HG03039 (cell line): Measurements from ENCODE around the gene CC2D1B.

ENCODE experiments used
- ATAC-seq: cut with Tn5 transposase; IDR thresholded peaks from one replicate; pipeline ENCODE4 v1.9.1; 2021; ENCODE audit warnings: mild to moderate bottlenecking, moderate library complexity; ENCODE audit not compliant: unreplicated experiment

CC2D1B gene

DNA sequence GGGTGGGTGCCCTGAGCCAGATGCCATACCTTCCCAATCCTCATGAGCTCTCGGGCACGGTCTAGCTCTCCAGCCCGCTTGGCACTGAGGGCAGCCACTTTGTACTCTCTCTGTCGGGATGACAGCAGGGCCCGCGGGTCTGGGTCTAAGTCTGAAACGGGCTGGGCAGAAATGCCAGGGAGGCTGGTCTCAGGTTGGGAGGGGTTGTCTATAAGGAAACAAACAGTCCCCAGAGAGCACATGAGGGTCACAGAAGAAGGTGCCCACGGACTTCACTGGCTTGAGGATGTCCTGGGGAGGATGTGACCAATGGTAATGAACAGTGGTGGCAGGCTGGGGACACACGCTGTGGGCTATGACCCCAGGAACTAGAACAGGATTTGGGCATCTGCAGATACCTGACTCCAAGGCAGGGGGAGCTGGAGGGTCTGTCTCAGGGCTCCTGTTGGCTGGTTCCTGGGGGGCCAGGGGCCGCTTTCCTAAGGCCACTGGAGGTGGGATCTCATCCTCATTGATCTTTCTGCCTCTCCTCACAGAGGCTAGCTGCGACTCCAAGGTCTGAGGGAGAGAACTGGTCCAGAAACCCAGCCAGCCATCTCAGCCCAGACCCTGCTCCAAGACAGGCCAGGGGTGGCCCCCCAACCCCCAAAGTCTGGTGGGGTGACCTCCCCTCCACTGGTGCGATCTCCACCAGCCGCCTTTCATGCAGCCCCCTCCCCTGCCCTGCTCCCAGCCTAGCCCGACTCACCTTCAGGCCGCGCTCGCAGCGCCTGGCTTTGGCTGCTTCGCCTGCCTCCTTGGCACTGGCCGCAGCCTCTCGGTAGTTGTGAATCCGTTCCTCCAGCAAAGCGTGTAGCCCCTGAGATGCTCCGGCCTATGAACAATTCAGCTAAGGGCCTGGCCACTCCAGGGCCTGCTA is 6.1 kb downstream of the CC2D1B start:
- no peak for ATAC-seq

DNA sequence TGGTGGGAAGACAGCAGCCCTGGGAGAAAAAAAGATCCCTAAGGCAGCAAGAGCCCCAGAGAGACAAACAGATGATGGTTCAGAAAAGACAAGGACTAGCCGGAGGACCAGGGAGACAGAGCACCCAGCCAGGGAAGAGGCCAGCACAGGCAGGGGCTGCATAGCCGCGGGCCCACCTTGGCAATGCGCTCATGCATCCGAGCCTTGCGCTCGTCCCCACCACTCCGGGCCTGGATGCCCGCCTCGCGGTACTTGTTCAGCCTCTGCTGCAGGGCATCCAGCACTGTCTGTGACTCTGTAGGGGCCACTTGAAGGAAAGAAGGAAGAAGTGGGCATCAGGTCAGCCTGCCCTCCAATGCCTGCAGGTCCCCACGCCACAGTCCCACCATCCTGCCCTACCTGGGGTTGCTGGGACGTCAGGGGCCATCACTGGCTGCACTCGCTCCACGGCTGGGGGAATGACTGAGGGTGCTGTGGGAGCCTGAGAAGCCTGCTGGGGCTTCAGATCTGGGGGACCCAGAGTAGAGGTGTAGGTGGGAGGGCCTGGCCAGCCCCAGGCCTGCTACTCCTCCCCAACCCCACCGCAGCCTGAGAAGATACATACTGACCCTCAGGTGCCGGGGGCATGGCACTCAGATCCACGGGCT is 7.0 kb downstream of the CC2D1B start:
- no peak for ATAC-seq

DNA sequence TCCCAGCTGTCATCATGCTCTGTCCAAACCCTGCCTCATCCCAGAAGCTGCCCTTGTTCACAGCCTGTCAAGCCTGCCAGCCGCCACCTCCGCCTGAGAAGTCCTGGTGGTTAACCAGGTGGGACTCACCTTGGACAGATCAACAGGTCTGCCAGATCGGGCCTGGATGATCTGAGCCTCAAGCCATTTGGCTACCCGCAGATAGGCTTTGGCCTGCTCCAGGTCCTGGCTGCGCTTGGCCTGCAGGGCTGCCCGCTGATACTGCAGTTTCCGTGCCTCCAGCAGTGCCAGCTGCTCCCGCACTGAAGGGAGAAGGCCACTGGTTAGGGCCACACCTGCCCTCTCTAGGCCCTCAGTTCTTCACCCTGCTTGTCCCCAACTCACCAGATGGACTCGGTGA is 8.6 kb downstream of the CC2D1B start:
- no peak for ATAC-seq

- no peak for ATAC-seq
Observed at GRCh38 chr1:52356818-52357355, 9.1 kb downstream of the CC2D1B start.

GRCh38 chr1:52355847-52356505 is 10.0 kb downstream of the CC2D1B start:
- no peak for ATAC-seq

- ATAC-seq, result no peak
Observed at GRCh38 chr1:52355436-52355835, 10.6 kb downstream of the CC2D1B start.

DNA sequence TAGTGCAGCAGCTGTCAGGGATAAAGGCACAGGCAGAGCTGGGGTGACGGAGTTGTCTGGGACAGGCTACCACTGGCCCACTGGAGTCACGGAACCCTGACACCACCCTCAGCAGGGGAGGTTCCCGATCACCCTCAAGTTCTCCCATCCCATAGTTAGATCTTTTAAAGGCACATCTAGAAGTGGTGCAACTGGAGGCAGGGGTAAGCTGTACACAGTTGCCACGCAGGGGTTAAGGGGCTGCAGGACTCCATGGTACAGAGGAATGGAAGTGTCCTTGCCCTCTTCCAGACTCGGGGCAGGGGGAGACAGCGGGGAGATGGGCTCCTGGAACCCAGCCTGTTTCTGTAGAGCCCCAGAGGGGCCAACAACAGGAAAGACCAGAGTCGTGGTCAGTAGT is 13.3 kb downstream of the CC2D1B start:
- ATAC-seq, result no peak

DNA sequence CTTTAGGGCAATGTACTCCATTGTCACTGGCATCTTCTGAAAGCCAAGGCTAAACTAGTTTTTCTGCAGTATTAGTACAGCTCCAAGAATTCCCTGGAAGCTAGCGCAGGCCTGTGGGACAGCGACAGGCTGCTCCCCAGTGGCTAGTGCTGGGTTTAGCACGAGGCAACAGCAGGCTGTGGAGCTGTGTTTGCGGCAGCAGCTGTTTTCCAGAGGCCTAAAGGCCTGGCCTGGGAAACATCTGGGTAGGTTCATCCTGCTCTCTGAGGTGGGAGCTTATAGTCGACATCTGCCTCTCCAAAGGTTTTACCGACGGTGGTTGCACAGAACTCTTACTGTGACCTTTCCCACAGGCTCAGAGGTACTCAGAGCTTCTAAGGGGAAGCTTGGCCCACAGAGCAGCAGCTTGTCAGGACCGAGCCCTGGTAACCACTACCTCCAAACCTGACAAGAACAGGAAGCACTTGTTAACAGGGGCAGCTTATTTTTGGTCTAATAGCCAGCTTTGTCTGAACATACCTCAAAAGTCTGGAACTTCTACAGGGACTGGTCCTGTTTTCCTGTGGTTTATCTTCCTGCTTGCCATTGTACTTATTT is 17.2 kb downstream of the CC2D1B start:
- ATAC-seq, result no peak

DNA sequence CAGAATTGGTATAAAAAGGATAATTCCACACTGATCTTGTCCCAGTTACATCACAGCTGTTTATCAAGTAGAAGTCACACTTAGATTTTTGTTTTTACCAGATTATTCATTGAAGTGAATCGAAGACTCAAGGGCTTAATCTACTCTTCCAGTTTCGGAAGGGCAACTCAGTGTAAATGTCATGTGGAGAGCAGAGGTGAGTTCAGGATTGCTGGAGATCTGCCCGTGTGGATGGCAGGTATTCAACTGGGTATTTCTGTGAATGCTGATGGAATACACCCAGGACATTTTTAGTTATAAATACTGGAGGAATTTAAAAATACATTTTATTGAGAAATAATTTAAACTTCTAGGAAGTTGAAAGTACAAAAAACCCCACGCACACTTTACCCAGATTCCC is 19.4 kb downstream of the CC2D1B start:
- no peak for ATAC-seq

DNA sequence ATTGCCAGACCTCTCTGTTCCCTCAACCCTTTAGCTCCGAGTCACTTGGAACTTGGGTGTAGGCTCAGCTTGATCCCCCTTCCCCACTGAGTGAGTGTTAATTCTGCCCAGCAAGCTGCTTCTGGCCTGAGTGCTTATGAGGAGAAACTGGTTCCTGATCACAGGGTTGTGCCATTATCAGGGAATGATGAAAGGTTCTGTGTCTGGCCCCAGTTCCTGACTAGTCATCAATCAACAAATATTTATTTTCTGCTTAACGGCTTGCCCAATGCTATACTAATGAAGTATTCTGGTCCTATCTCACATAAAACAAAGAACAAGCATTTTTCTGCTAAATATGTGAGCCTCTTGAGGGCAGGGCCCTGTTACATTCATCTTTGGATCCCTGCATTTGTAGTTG is 20.8 kb downstream of the CC2D1B start:
- ATAC-seq, result no peak

GRCh38 chr1:52343979-52344378 is 22.0 kb downstream of the CC2D1B start:
- no peak for ATAC-seq

GRCh38 chr1:52341655-52342260 is 24.2 kb downstream of the CC2D1B start:
- ATAC-seq, result no peak

DNA sequence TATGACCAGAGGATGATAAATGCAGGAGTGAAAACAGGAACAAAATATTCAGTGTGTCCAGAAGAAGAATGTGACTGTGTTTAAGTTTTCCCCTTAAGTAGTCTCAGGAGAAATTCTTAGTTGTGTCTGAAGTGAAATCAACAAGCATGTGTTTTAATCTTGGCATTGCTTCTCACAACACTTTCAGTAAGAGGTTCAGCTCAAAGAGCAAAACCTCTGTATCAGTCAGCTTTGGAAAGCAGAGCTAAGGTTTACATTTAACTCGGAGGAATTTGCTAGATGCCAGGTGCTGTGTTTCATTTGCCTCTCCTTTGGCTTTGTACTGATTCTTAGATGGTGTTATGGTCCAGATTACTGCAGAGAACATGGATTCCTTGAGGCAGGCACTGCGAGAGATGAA is 28.6 kb downstream of the CC2D1B start:
- no peak for ATAC-seq

DNA sequence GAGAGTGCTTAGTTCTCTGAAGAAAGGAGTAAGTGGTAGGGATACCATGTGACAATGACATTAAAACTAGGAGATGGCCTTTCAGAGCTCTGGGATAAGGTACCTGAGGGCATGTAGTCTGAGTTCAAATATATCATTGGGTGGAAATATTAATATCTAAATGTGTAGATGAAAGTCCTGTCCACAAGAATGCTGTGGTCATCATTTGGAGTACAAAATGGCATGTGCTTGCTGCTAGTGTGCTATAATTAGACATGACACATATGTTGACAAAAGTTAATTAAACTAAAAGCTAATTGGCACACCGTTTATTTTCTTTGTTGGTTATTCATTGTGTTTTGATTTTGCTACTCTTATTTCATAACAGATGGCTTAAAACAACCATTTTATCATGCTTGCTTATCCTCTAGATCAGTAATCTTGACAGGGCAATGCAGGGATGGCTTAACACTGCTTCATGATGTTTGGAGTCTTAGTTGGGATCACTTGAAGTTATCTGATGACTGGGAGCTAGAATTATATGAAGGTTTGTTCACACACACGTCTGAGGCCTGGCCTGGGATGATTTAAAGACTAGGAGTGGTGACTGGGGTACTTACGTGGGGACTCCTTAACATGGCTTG is 31.0 kb downstream of the CC2D1B start:
- no peak for ATAC-seq

- no peak for ATAC-seq
Observed at GRCh38 chr1:52332411-52332810, 33.6 kb downstream of the CC2D1B start.

DNA sequence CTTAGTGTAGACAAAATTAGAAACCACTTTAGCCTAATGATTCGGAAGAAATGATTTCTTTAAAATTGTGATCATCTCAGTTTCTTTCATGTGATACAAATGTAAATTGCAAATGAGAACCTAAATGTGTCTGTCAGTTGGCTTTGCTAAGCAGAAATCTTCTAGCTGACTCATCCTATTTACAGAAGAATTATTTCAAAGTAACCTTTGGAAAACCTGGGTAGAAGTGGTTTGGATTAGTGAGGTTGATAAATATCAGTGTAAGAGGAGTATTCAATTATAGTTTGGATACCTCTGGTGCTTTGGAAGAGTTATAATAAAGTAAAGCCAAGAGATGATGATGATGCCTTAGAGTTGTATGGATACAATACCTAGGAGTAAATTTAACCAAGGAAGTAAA is 37.4 kb downstream of the CC2D1B start:
- no peak for ATAC-seq

- ATAC-seq, result no peak
Observed at GRCh38 chr1:52325786-52326185, 40.2 kb downstream of the CC2D1B start.

GRCh38 chr1:52323731-52324130 is 42.3 kb downstream of the CC2D1B start:
- ATAC-seq, result no peak

DNA sequence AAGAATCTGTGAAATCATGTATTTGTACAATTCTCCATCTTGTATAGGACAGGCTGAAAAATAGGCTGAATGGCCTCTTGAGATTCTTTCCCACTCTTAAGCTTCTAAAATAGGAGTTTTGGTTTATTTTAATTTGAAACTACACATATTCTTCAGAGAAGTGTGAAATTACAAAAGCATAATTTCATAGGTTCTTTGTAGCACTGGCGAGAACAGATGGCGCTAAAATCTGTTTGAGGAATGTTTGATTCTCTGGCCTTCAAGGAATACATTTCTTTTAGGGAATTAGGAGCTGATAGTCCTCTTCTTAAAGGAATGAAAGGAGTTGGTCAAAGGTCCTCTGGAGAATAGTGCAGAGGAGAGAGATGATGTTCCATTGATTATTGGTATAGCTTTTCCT is 44.9 kb downstream of the CC2D1B start:
- no peak for ATAC-seq
